Suprapubic skin (tissue), 3 donors: Measurements from ENCODE around the gene DLGAP5.

Experiments used
- EP300 ChIP-seq: sonication (generic); formaldehyde crosslinking; IDR thresholded peaks from one replicate; pipeline ENCODE4 v1.6.1; 2017; ENCODE audit warnings: antibody characterized with exemption
- POLR2A ChIP-seq, 2 donors: fragments of 450-650 bp; IDR thresholded peaks; one replicate each; pipeline ENCODE4 v1.6.1; 2017; ENCODE audit warnings: antibody characterized with exemption in 2 of 2, mild to moderate bottlenecking in 2 of 2, moderate library complexity in 2 of 2
- TF ChIP-seq, protein P1 (sequence below), 2 donors: fragments of 200-600 bp in 1 of 2; fragments of 450-650 bp in 1 of 2; sonication (generic) in 1 of 2; IDR thresholded peaks; one replicate each; pipeline ENCODE4 v1.5.1; 2016 to 2019; ENCODE audit warnings: antibody characterized with exemption in 2 of 2, mild to moderate bottlenecking in 1 of 2, moderate library complexity in 1 of 2

GRCh38 chr14:55192054-55192621 is 753 bp upstream of the DLGAP5 start:
- TF ChIP-seq, protein P1, sequence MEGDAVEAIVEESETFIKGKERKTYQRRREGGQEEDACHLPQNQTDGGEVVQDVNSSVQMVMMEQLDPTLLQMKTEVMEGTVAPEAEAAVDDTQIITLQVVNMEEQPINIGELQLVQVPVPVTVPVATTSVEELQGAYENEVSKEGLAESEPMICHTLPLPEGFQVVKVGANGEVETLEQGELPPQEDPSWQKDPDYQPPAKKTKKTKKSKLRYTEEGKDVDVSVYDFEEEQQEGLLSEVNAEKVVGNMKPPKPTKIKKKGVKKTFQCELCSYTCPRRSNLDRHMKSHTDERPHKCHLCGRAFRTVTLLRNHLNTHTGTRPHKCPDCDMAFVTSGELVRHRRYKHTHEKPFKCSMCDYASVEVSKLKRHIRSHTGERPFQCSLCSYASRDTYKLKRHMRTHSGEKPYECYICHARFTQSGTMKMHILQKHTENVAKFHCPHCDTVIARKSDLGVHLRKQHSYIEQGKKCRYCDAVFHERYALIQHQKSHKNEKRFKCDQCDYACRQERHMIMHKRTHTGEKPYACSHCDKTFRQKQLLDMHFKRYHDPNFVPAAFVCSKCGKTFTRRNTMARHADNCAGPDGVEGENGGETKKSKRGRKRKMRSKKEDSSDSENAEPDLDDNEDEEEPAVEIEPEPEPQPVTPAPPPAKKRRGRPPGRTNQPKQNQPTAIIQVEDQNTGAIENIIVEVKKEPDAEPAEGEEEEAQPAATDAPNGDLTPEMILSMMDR (IDR thresholded peaks at IDR 0.05) = no peak
- TF ChIP-seq POLR2A (IDR thresholded peaks at IDR 0.05) = no peak
- TF ChIP-seq EP300 = no peak
